Hippocampal formation (tissue), 2 donors: ENCODE results near the gene SPRR5.

ENCODE experiments used
- DNase-seq, 2 donors: peaks; one replicate each; lab custom pipeline; 2025; lab: John Stamatoyannopoulos, UW

SPRR5 gene

GRCh38 chr1:152946651-152947256 is at the start of gene SPRR5:
Gene SPRR5, plus strand, starts transcription at chr1:152947206. Its CDS starts 1,349 bp downstream, at chr1:152948555.
- DNase-seq: no peak

GRCh38 chr1:152899027-152899426 is 48.0 kb upstream of the SPRR5 start:
- DNase-seq: no peak

GRCh38 chr1:152899883-152900282 is 47.1 kb upstream of the SPRR5 start:
- DNase-seq: no peak

- no peak for DNase-seq
Observed at GRCh38 chr1:152901631-152902030, 45.4 kb upstream of the SPRR5 start.

GRCh38 chr1:152902636-152903035 is 44.4 kb upstream of the SPRR5 start:
- DNase-seq: no peak

GRCh38 chr1:152904688-152905440 is 42.1 kb upstream of the SPRR5 start:
- DNase-seq: no peak

- DNase-seq: no peak
Observed at GRCh38 chr1:152906023-152906565, 40.9 kb upstream of the SPRR5 start.

- no peak for DNase-seq
Observed at GRCh38 chr1:152907686-152908601, 39.1 kb upstream of the SPRR5 start, which contains the start of gene IVL. Gene IVL, plus strand, starts transcription at chr1:152908546. Its CDS starts 1,252 bp downstream, at chr1:152909798.

- no peak for DNase-seq
Observed at GRCh38 chr1:152909206-152909605, 37.8 kb upstream of the SPRR5 start.

GRCh38 chr1:152912471-152912870 is 34.5 kb upstream of the SPRR5 start:
- DNase-seq: no peak

GRCh38 chr1:152912900-152913299 is 34.1 kb upstream of the SPRR5 start:
- no peak for DNase-seq

GRCh38 chr1:152917794-152918193 is 29.2 kb upstream of the SPRR5 start:
- peak; percentile 4 to 6 for DNase-seq

- DNase-seq: no peak
Observed at GRCh38 chr1:152919071-152919470, 27.9 kb upstream of the SPRR5 start.

- DNase-seq: no peak
Observed at GRCh38 chr1:152924191-152924590, 22.8 kb upstream of the SPRR5 start.

- no peak for DNase-seq
Observed at GRCh38 chr1:152926091-152926490, 20.9 kb upstream of the SPRR5 start.

- no peak for DNase-seq
Observed at GRCh38 chr1:152928671-152929070, 18.3 kb upstream of the SPRR5 start.

GRCh38 chr1:152932170-152932811 is 14.7 kb upstream of the SPRR5 start:
- DNase-seq: no peak

- no peak for DNase-seq
Observed at GRCh38 chr1:152933196-152933595, 13.8 kb upstream of the SPRR5 start.

- DNase-seq: no peak
Observed at GRCh38 chr1:152940614-152941013, 6.4 kb upstream of the SPRR5 start.

GRCh38 chr1:152941037-152941711 is 5.8 kb upstream of the SPRR5 start:
- no peak for DNase-seq

GRCh38 chr1:152942161-152942560 is 4.8 kb upstream of the SPRR5 start:
- DNase-seq: no peak
